Stimulated activated CD8-positive, alpha-beta memory T cell treated with anti-CD3 and anti-CD28 coated beads, Interleukin-12 subunit alpha, Interleukin-12 subunit beta, amount 100 ng/mL, for 1 hour (primary cell): ENCODE measurements around the gene CELA2A.
"Not testable (repeated sequence)": the region's sequence is repeated elsewhere in the genome, so short reads cannot be mapped to it uniquely, and the experiment has no call there.

Source experiments
- DNase-seq: peaks from one replicate; pipeline ENCODE4 v3.0.0-alpha.2; 2020; ENCODE audit warnings: low read depth

Gene CELA2A

GRCh38 chr1:15501208-15502032 lies 44.9 kb downstream of the CELA2A start:
- DNase-seq: peak; percentile 19

GRCh38 chr1:15504436-15504835 lies 47.9 kb downstream of the CELA2A start:
- no peak for DNase-seq

DNA sequence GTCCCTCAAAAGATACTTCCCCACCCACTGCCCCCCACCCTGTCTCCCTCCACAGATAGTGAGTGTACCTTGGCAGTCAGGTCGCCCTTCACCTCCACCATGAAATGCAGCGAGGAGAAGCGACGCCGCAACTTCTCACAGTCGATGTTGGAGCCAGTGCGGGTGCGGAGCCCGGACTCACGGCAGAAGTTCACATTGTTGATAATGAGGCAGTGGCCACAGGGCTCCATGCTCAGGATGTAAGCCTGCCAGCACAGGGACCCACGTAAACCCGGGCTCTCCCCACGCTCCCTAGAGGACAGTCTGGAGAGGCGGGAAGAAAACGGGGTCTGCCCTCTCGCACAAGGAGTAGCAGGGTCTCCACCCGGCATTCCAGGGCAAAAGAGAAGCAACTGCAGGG lies 50.3 kb downstream of the CELA2A start:
- no peak for DNase-seq

DNA sequence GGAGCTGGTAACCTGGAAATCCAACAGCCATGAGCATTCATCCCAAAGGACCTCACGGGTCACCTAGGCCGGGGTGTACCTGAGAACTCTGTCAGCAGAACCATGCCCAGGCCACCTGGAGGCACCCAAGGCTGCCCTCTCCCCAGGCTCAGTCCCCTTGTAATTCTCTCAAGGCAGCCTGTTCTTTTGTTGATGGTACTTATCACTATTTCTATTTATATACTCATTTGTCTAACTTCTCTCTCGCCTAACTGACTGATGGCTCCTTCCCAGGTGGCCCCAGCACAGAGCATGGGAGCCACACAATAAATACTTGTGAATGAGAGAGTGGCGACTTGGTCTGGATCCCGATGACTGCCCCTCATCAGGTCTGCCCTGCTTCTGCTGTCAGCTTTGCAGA lies 50.7 kb downstream of the CELA2A start:
- no peak for DNase-seq

DNA sequence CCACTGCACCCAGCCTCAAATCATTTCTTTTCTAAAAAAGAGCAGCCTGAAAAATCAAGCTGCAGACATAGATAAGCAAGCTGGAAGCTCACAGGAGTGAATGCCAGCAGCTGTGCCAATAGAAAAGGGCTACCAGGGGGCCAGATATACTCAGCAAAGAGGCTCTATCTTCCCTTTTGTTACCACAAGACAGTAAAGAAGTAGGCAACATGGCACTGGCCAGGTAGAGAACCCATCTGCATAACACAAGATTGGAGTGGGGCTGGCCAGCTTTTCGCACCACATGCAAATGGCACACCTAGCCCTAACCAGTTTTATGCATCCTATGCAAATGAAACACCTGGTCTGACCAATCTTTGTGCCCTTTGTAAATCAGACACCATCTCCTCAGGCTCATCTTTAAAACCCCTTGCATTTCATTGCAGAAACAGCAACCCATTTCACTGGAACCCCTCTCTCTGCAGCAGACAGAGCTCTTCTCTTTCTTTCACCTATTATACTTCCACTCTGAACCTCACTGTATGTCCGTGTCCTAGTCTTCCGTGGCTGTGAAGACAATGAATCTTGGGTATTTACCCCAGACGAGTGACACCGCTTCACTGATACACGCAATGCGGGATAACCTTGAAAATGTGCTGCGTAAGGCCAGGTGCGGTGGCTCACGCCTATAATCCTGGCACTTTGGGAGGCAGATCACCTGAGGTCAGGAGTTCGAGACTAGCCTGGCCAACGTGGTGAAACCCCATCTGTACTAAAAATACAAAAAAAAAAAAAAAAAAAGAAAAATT lies 52.4 kb downstream of the CELA2A start:
- no peak for DNase-seq

DNA sequence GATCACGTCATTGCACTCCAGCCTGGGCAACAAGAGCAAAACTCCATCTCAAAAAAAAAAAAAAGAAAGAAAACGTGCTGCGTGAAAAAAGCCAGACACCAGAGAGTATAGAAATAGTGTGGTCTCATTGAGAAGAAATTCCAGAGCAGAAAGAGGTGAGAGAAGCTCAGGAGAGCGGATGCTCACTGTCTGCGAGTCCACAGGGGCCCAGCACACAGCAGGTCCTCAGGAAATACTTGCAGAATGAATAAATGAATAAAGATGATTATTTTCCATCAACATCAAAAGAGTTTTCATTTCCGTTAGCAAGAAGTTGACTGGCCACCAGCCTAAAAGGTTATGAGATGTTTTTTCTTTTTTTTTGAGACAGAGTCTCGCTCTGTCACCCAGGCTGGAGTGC lies 53.1 kb downstream of the CELA2A start:
- DNase-seq: no peak

- no peak for DNase-seq
These were observed 54.3 kb downstream of the CELA2A start for GRCh38 chr1:15510611-15511405.

DNA sequence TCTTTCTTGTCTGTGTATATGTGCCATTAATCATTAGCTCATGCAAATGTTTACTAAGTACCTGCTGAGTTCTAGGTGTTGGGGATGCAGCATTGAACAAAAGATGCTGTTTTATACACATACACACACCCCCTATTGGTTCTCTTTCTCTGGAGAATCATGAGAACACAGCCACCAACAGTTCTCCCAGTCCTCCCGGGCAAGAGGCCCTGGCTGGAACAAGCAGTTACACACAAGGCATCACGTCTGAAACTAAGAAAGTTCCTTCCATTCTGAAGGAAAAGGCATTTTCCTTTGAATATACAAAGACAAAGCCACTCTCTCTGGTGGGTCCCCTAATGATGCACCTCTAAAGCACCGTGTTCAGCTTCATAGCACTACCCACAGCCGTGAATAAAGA lies 56.7 kb downstream of the CELA2A start:
- DNase-seq: no peak

GRCh38 chr1:15513919-15514318 lies 57.4 kb downstream of the CELA2A start:
- no peak for DNase-seq

- not testable (repeated sequence) for DNase-seq
These were observed 58.0 kb downstream of the CELA2A start for GRCh38 chr1:15514557-15514956.

DNA sequence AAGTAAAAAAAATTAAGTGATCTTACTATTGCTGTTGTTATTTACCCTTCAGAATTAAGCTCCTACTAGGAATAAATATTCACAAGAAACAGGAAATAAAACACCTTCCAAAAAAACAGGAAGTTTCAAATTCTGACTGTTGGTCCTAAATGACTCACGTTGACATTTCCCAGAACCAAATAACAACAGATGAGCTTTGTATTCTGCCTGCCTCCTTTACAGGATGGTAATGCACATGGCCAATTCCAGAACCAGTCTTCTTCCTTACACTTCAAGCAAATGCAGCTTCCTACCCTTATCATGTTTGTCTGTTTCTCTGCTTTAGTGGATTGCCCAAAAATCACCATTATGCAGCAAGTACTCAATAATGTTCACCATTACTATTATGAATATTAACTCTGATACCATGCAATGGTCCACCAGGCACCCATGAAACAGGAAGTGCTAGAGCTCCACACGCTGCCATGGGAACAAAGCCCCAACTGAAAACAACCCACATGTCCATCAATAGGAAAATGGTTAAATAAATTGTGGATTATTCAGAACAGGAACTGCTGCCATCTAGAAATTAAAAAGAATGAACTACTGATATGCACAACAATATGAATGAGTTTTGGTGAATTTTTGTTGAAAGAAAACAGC lies 58.6 kb downstream of the CELA2A start:
- no peak for DNase-seq

GRCh38 chr1:15519625-15520024 lies 63.1 kb downstream of the CELA2A start:
- DNase-seq: no peak

GRCh38 chr1:15521206-15521906 lies 64.8 kb downstream of the CELA2A start:
- not testable (repeated sequence) for DNase-seq
